GM12873 (cell line): ENCODE data around the gene DUS1L.

Experiments
- TF ChIP-seq, protein P1 (sequence below): IDR thresholded peaks from 2 replicates; pipeline ENCODE4 v1.5.1; 2012; ENCODE audit warnings: low read depth, mild to moderate bottlenecking, moderate library complexity, low read length, control low read depth; ENCODE audit not compliant: insufficient read depth; ENCODE audit errors: missing control alignments

DUS1L gene

DNA sequence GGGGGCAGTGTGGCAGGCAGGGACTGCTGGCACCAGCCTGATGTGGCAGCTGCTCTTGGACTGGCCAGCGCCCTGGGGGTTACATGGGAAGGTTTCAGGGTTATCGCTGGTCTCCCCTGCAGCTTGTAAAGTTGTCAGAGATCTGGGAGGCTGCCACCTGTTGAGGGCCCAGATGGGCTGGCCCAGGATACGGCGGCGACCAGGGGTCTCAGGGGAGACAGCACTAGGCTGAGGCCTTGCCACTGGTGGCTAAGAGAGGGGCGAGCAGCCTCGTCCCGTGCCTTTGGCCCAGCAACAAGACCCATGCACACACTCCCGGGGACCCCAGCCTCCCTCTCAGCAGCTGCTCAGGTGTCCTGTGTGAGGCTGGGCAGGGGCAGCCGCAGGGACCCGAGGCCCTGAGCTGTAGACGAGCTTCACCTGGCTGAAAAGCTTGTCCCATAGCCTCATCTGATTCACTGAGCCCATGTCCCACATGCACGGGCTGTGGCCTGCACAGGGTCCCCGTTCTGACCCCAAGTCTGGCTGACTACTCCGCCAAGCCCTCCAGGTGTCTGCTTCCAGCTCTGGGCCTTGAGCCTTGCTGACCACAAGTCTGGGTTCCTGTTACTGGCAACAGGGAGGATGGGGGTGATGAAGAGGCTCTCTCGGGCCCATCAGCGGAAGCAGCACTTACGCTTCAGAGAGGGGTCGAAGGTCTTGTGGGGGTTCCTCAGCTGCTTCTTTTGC, 6.2 kb downstream of the DUS1L start:
- TF ChIP-seq, protein P1, sequence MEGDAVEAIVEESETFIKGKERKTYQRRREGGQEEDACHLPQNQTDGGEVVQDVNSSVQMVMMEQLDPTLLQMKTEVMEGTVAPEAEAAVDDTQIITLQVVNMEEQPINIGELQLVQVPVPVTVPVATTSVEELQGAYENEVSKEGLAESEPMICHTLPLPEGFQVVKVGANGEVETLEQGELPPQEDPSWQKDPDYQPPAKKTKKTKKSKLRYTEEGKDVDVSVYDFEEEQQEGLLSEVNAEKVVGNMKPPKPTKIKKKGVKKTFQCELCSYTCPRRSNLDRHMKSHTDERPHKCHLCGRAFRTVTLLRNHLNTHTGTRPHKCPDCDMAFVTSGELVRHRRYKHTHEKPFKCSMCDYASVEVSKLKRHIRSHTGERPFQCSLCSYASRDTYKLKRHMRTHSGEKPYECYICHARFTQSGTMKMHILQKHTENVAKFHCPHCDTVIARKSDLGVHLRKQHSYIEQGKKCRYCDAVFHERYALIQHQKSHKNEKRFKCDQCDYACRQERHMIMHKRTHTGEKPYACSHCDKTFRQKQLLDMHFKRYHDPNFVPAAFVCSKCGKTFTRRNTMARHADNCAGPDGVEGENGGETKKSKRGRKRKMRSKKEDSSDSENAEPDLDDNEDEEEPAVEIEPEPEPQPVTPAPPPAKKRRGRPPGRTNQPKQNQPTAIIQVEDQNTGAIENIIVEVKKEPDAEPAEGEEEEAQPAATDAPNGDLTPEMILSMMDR, result no peak

DNA sequence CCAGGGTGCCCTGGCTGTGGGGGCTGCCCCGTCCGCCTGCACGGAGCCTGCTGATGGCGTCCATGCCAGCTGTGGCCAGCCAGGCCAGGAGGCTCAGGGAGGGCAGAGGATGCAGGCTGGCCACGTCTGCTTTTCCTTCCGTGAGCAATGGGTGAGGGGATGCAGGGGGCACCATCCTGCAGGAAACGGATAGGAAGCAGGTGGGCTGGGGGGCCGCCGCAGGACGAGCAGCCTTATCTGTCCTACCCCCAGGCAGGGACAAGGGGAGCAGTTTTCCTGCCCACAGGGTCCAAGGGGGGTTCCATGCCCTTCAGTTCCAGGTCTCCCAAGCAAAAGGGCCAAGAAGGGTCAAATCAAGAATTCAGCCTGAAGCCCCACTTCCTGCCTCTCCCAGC, 6.8 kb downstream of the DUS1L start:
- TF ChIP-seq, protein P1, result no peak

DNA sequence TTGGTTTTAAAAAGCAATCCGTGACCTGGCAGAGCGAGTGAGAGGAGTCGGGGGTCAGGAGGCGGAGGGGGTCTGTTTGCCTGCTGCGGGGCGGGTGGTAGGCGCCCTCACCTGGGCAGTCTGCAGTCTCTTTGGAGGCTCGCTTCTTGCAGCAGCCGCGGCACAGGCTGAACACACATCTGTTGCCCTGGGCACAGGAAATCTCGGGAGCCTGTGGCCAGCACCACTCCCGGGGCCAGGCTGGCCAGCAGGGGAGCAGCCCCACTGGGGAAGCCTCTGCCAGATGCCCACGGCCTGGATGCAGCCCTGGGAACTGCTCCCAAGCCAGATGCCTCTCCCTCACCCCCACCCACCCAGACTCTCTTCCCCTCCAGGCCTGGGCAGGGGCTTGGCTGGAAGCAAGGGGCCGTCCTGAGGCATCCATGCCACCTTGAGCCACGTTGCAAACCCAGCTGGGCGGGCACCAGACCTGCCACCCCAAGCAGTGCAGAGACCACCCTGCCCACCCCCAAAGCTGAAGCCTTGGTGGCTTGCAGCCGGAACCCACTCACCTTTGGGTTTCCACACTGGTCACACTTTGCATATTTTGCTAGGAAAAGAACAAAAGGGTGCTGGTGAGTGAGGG, 7.3 kb downstream of the DUS1L start:
- TF ChIP-seq, protein P1, result no peak

GRCh38 chr17:82056729-82057621, 8.6 kb downstream of the DUS1L start:
- TF ChIP-seq, protein P1, result no peak

DNA sequence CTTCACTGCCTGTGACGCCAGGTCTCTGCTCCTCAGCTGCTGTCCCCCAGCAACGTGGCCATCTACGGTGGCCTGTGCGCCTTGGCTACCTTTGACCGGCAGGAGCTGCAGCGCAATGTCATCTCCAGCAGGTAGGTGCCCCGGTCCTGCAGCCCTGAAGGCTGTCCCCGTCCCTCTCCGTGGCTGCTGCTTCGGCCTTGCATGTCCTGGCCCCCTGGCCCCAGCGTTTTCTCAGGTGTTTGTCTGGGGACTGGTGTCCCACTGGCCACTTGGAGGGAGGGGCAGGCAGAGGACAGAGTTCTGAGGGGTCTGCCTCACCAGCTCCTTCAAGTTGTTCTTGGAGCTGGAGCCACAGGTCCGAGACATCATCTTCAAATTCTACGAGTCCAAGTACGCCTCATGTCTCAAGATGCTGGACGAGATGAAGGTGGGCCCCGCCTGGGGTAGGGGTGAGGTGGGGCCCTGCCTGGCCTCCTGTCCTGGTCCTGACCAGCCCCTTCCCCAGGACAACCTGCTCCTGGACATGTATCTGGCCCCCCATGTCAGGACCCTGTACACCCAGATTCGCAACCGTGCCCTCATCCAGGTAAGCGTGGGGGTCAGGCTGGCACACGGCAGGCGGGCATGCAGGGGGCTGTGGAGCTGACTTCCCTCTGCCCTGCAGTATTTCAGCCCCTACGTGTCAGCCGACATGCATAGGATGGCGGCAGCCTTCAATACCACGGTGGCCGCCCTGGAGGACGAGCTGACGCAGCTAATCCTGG, 9.5 kb downstream of the DUS1L start:
- TF ChIP-seq, protein P1, result no peak

DNA sequence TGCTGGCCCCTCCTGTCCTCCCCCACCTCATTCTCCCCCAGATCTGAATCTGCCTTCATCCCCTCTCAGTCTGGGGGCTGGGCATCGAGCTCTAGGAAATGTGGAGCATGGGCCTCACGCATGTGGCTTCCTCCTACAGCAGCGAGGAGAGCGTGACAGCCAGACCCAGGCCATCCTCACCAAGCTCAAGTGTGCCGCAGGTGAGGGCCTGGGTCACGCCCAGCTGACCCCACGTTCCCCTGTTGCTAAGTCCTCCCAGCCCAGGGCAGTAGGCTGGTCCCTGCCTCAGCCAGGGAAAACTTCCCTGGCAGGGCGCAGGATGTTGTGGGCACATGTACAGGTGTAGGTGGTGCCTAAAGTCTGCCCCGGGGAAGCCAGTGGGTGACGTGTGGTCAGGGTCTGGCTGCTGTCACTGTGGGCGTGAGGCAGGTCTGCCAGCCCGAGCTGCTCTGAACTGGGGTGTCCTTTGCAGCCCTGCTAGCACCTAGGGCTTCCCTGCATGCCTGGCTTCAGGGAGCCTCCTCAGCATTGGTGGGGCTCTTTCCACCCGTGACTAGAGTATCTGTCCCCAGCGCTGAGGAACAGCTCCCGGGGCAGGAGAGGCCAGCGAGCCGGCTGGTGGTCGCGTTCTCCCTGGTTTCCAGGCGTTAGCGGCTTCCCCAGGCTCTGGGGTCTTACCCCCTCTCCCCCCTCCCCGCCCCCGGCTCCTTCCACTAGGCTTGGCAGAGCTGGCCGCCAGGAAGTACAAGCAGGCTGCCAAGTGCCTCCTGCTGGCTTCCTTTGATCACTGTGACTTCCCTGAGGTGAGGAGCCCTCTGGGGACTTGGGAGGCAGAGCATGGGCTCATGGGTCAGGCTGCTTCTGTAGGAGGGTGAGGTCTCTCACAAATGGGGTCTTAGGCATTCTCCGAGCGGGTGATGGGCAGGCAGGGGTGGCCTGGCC, 10.3 kb downstream of the DUS1L start:
- TF ChIP-seq, protein P1, result no peak
